ENCODE measurements around the gene SPATC1L. TPM values are rescaled to one million over a fixed set of nuclear protein-coding genes. Genes with fewer than 3 reads are reported as not detected.

The SPATC1L gene
- total and polyA plus RNA-seq, 2 of the 8 experiments (the other 6 are each of a cell fraction or from before 2014, with no cell fraction given): 24.9 to 50.0 TPM

DNA sequence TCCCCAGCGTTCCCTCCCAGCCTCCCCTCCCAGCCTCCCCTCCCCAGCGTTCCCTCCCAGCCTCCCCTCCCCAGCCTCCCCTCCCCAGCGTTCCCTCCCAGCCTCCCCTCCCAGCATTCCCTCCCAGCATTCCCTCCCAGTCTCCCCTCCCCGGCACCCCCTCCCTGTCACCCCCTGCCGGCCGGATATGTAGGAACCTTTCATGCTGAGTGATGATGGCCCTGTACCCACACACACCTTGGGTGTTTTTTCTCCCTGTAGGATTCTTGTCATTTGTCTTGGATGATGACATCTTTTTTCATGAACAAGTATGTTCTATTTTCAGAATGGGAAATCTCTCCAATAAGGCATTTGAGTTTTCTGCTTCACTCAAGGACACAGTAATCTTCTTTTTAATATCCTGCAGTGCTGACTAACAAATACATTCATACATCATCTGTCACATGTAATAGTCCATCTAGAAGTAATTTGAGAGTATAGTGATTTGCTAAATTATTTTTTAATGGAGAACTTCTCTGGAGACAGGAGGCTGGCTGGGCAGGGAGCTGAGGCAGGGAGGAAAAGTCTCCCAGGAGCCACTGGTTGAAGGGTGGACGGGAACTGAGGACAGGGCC lies 48.4 kb downstream of the SPATC1L start (continued):
- no peak for TF ChIP-seq TCF12 (IDR thresholded peaks at IDR 0.05; ENCODE audit: low read depth, low read length)
- TF ChIP-seq POLR2A (IDR thresholded peaks at IDR 0.05; ENCODE audit: control extremely low read depth in 1 of 2, low read depth in 2 of 2, low read length in 2 of 2): no peak
